Activated naive CD4-positive, alpha-beta T cell treated with anti-CD3 and anti-CD28 coated beads, Interleukin-2, amount 50 U/mL, for 16 hours (primary cell): Measurements from ENCODE around the gene MAPKAPK2.

Source experiments
- DNase-seq: peaks from one replicate; pipeline ENCODE4 v3.0.0-alpha.2; 2020

Gene MAPKAPK2

DNA sequence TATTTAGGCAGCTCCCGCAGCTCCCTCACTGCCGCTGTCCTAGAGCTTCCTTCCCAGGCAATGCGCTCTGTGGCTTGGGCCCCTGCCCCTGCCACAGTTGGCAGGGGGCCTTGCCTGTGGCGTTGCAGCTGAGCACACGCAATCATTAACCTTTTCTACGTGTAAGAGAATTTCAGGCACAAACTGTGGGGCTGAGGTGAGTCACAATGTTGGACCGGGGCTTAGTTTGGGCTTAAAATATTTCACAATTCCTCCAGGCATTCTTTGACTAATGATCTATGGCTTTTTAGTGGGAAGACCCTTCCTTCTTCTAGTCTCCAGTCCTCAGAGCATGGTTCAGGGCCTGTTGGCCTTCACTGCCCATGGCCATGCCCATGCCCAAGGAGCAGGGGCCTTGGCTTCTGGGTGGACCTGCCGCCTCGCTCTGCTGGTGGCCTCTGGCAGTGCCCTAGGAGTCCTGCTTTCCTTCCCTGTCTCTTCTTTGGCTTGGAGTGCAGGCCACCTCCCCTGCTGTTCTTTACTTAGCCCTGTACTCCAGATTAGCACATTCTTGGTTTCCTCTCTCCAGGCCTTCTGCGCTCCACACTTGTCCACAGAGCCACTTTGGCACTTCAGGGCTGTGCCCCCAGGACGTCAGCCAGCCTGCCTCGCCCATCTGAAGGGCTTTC, 39.2 kb downstream of the MAPKAPK2 start:
- no peak for DNase-seq

GRCh38 chr1:206725109-206725963, 40.6 kb downstream of the MAPKAPK2 start:
- peak; percentile 64 for DNase-seq

GRCh38 chr1:206727981-206728696, 43.4 kb downstream of the MAPKAPK2 start:
- no peak for DNase-seq

DNA sequence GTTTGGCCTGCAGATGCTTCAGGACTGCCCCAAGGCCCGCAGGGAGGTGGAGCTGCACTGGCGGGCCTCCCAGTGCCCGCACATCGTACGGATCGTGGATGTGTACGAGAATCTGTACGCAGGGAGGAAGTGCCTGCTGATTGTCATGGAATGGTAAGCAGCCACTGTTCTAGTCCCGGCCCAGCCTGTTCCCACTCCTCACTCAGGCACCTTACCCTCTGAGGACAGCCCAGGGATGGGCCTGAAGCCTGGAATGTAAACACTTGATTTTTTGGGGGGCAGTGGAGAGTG, 43.9 kb downstream of the MAPKAPK2 start:
- no peak for DNase-seq

- no peak for DNase-seq
Measured at GRCh38 chr1:206729050-206729449, 44.3 kb downstream of the MAPKAPK2 start.

DNA sequence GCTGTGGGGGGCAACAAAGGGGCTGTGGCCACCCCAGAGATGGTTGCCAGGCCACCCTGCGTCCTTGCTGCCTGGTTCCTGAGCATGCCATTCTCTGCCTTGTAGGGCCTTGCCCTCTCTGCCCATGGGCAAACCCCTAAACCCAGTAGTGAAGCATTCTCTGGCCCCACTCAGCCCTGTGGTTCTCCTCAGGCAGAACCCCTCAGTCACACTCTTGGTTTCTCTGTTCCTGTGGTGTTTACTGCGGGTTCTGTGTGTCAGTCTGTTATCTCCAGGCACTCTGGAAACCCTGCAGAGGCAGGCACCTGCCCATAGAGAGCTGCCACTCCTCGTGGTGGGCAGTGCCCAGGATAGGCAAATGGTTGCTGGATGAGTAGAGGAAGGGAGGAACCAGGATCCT, 44.8 kb downstream of the MAPKAPK2 start:
- no peak for DNase-seq

- DNase-seq = no peak
Measured at GRCh38 chr1:206732508-206732907, 47.8 kb downstream of the MAPKAPK2 start.

GRCh38 chr1:206732992-206733391, 48.3 kb downstream of the MAPKAPK2 start:
- no peak for DNase-seq

DNA sequence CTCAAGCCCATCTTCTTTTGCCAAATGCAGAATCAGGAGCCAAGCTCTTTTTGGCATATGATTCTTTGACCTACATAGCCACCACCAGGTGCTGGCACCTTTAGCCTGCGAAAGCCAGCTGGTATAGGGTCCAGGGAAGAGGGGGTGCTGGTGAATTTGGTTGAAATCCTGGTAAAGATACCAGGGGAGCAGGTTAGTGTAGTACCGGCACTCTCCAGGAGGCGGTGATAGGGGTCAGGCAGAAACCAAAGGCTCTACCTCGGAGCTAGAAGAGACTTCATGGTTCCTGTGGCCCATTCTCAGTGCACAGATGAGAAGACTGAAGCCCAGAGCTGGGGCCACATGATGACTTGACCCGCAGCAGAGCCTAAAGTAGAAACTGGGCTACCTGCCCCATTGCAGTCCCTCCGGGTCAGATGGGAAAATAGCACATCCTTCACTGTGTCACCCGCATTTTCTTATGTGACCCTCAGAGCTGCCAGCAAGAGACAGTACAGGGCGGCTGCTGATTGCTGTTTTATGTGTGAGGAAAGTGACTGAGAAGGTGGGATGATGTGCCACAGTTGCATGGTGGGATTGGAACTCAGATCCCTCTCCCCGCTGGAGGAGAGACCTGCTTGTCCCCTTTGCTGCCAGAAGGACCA, 49.9 kb downstream of the MAPKAPK2 start:
- peak; percentile 86 for DNase-seq

GRCh38 chr1:206735553-206736031, 50.9 kb downstream of the MAPKAPK2 start:
- DNase-seq = no peak

GRCh38 chr1:206736878-206737728, 52.4 kb downstream of the MAPKAPK2 start:
- DNase-seq = no peak

DNA sequence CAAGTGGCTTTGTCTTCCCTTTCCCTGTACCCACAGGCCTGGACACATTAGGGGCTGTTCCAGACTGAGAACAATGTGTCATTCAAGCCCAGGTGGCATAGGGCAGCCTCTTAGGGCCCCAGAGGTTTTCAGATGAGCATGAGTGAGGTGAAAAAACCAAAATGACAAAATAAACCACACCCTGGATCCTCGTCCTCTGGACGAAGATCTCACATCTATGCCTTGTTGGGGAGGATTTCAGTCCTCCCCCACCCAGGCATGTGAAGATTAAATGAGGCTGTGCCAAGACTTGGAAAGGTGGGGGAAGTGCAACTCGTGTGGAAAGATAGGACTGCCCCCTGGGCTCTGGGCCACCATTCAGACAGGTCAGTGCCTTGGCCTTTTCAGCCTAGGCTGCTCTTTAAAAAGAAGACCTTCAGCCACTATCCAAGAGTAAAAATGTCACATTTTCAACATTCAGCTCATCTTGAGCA, 53.1 kb downstream of the MAPKAPK2 start:
- no peak for DNase-seq

DNA sequence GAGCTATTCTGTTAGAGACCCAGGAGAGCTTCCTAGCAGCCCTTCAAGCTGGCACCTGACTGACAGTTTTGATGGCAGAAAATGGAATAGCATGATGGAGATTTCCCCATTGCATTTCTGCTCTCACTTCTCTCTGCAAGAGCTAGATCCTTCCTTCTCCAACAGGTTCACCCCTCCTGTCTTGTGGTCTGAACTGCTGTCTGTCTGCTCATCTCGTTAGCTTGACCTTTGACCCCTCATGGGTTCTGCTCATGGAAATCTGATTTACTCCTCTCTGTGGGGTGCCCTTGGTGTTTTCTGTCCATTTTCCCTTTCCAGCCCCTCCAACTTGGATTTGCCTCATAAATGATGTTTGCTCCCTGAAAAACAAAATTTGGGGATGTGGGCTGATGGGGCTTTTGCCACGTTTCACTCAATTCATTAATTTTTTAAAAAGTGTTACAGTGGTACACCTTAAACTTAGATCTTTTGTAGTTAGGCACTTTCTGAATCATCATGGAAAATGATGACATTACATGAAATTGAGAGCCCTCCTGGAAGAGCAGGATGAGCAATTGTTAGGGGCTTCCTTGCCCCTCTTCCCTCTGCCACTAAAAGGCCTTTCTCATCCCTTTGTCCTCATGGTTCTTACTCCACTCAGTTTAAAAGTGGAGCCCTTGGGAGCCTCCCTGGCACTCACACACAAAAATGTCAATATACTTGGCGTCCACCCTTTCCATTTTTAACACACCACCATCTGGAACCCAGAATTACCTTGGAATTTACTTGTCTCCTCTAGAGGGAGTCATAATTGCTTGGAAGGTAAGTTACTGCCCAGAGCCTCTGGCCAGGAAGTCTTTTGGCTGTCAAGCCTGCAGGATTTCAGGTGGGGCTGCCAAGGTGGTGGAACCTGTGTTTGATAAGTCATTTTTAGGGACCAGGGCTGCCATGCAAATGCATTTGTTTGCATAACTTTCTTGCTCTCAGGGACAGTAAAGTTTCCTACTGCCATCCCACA, 54.0 kb downstream of the MAPKAPK2 start:
- no peak for DNase-seq

DNA sequence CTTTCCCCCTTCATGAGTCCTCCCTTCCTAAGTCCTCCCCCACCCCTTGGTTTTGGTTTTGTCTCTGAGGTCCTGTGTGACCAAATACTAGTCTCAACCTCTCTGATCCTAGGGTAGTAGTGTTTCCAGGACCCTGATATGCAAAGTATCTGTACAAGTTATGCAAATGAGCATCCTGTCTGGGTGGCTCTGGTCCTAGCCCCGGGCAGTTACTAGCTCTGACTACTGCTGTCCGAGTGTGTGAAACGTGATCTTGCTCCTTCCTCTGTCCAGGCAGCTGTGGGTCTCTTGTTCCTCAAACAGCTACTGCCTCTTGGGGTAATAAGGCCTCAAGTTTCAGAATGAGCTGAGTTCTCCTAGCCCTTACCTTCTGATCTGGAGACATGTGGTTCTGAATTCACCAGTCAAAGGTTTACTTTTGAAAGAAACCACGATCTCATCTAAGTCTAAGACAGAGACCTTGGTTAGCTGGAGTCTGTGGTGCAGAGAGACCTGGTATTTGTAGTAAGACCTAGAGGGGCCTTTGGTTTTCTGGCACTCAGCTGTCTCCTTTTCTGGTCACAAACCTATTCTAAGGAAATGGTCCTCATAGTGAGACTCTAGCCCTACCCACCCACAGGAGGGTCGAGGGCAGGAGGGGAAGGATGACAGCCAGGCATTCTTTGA, 54.8 kb downstream of the MAPKAPK2 start:
- DNase-seq = no peak

- DNase-seq = no peak
Measured at GRCh38 chr1:206741142-206741701, 56.5 kb downstream of the MAPKAPK2 start.

- DNase-seq = no peak
Measured at GRCh38 chr1:206742719-206743383, 58.1 kb downstream of the MAPKAPK2 start.

DNA sequence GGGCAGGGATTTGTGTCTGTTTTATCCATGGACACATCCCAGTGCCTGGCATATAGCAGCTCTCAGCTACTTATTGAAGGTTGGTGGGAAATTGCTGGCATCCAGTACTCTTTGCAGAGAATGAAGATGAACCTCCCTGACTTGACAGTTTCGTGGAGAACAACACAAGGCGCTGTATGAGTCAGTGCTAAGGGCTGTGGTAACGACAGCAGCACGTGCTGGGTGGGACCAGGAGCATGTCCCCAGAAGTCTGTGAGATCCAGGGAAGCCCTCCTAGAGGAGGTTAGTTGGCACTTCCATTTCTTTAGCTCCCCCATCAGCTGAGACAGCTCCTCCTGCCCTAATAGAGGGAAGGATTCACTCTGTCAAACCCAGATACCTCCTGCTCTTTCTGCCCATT, 60.0 kb downstream of the MAPKAPK2 start:
- DNase-seq = no peak

- no peak for DNase-seq
Measured at GRCh38 chr1:206745301-206745700, 60.6 kb downstream of the MAPKAPK2 start.

- DNase-seq = no peak
Measured at GRCh38 chr1:206748348-206749030, 63.8 kb downstream of the MAPKAPK2 start.
